Uterus (tissue), 2 donors: ENCODE data around the gene SNX22.

Source experiments
- POLR2A ChIP-seq, 2 donors: fragments of 450-650 bp; IDR thresholded peaks; one replicate each; pipeline ENCODE4 v1.6.1; 2016; ENCODE audit warnings: antibody characterized with exemption in 2 of 2, mild to moderate bottlenecking in 1 of 2, moderate library complexity in 1 of 2
- TF ChIP-seq, protein P1 (sequence below), 4 experiments: fragments of 200-600 bp in 2 of 4; fragments of 450-650 bp in 2 of 4; sonication (generic) in 2 of 4; IDR thresholded peaks; one replicate each; pipeline ENCODE4 v1.5.1; 2016 to 2019; ENCODE audit warnings: antibody characterized with exemption in 4 of 4, mild to moderate bottlenecking in 2 of 4, moderate library complexity in 1 of 4

DNA sequence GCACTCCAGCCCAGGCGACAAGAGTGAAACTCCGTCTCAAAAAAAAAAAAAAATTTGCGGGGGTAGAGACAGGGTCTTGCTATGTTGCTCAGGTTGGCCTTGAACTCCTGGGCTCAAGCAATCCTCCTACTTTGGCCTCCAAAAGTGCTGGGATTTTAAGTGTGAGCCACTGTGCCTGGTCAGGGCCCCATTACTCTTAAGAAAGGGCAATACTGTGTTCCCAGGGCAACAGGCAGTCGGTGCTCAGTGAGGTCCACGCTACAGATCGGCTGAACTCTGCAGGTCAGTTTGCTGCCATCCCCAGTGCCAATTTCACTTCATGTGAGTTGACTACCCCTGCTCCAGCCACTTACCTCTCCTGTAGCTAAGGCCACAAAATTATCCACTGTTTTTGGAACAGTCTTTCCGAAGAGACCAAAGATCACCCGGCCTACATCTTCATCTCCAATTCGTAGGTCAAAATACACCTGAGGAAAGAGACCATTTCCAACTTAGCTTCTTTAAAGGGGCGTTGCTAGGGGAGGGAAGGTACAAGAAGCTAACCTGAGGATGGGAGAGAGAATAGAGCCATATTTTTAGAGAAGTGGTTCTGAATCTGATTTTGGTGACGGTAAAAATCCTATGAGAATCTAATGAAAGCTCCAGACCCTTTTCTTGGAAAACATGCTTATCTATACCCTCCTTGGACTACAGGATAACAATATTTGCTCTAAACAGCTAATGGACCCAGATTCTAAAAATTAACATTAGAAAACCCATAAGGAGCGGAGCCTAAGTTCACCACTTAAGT lies 10.4 kb downstream of the SNX22 start:
- TF ChIP-seq, protein P1, sequence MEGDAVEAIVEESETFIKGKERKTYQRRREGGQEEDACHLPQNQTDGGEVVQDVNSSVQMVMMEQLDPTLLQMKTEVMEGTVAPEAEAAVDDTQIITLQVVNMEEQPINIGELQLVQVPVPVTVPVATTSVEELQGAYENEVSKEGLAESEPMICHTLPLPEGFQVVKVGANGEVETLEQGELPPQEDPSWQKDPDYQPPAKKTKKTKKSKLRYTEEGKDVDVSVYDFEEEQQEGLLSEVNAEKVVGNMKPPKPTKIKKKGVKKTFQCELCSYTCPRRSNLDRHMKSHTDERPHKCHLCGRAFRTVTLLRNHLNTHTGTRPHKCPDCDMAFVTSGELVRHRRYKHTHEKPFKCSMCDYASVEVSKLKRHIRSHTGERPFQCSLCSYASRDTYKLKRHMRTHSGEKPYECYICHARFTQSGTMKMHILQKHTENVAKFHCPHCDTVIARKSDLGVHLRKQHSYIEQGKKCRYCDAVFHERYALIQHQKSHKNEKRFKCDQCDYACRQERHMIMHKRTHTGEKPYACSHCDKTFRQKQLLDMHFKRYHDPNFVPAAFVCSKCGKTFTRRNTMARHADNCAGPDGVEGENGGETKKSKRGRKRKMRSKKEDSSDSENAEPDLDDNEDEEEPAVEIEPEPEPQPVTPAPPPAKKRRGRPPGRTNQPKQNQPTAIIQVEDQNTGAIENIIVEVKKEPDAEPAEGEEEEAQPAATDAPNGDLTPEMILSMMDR (IDR thresholded peaks at IDR 0.05): no peak
- no peak for TF ChIP-seq POLR2A (IDR thresholded peaks at IDR 0.05)
